H9 (cell line): ENCODE data around the gene VWF. TPM values are rescaled to one million over a fixed set of nuclear protein-coding genes. Genes with fewer than 3 reads are reported as not detected.

Source experiments
- DNase-seq: peaks from one replicate; pipeline ENCODE4 v3.0.0-alpha.2; 2017
- H2AFZ ChIP-seq: one replicate; pipeline ENCODE4 v1.6.1; 2013; ENCODE audit warnings: mild to moderate bottlenecking, low read length, control low read depth, moderate library complexity
- H2AK5ac ChIP-seq: 2 replicates; pipeline ENCODE4 v1.6.1; 2013; ENCODE audit warnings: low read length, control low read depth, mixed read lengths; ENCODE audit not compliant: insufficient read length
- H2BK120ac ChIP-seq: one replicate; pipeline ENCODE4 v1.6.1; 2013; ENCODE audit warnings: low read depth, mild to moderate bottlenecking, low read length, control low read depth, inconsistent platforms; ENCODE audit not compliant: poor library complexity, severe bottlenecking
- H2BK12ac ChIP-seq: 2 replicates; pipeline ENCODE4 v1.6.1; 2013; ENCODE audit warnings: low read length, control low read depth, mixed read lengths, low read depth; ENCODE audit not compliant: insufficient read length
- H2BK15ac ChIP-seq: 2 replicates; pipeline ENCODE4 v1.6.1; 2013; ENCODE audit warnings: low read depth, low read length, control low read depth
- H2BK20ac ChIP-seq: one replicate; pipeline ENCODE4 v1.6.1; 2013; ENCODE audit warnings: low read depth, mild to moderate bottlenecking, low read length, control low read depth, inconsistent platforms; ENCODE audit not compliant: poor library complexity, severe bottlenecking
- H2BK5ac ChIP-seq: 2 replicates; pipeline ENCODE4 v1.6.1; 2013; ENCODE audit warnings: low read length, control low read depth, mixed read lengths; ENCODE audit not compliant: insufficient read length
- H3K14ac ChIP-seq: 2 replicates; pipeline ENCODE4 v1.6.1; 2013; ENCODE audit warnings: low read length, control low read depth; ENCODE audit not compliant: insufficient read depth
- H3K18ac ChIP-seq: 2 replicates; pipeline ENCODE4 v1.6.1; 2013; ENCODE audit warnings: low read depth, mild to moderate bottlenecking, mixed read lengths, low read length, control low read depth; ENCODE audit not compliant: insufficient read length
- H3K23ac ChIP-seq: 2 replicates; pipeline ENCODE4 v1.6.1; 2013; ENCODE audit warnings: low read length, control low read depth, mixed read lengths, low read depth; ENCODE audit not compliant: insufficient read length
- H3K23me2 ChIP-seq: 2 replicates; pipeline ENCODE4 v1.6.1; 2013; ENCODE audit warnings: low read depth, mild to moderate bottlenecking, mixed read lengths, low read length, control low read depth; ENCODE audit not compliant: insufficient read length, poor library complexity, severe bottlenecking
- H3K27ac ChIP-seq: 2 replicates; pipeline ENCODE4 v1.5.1; 2013; ENCODE audit warnings: low read length, control low read depth, mixed read lengths, low read depth; ENCODE audit not compliant: insufficient read length
- H3K27me3 ChIP-seq: 2 replicates; pipeline ENCODE4 v1.6.1; 2013; ENCODE audit warnings: low read length, control low read depth, inconsistent platforms; ENCODE audit not compliant: insufficient read depth
- H3K4ac ChIP-seq: 2 replicates; pipeline ENCODE4 v1.6.1; 2013; ENCODE audit warnings: low read depth, mild to moderate bottlenecking, control low read depth, inconsistent platforms, low read length, moderate library complexity
- H3K4me1 ChIP-seq: 2 replicates; pipeline ENCODE4 v1.6.1; 2013; ENCODE audit warnings: low read length, control low read depth, inconsistent platforms; ENCODE audit not compliant: insufficient read depth
- H3K4me2 ChIP-seq: 2 replicates; pipeline ENCODE4 v1.6.1; 2013; ENCODE audit warnings: low read length, control low read depth, mixed read lengths; ENCODE audit not compliant: insufficient read length, insufficient read depth
- H3K56ac ChIP-seq: 2 replicates; pipeline ENCODE4 v1.6.1; 2013; ENCODE audit warnings: low read depth, mild to moderate bottlenecking, mixed read lengths, low read length, control low read depth; ENCODE audit not compliant: insufficient read length
- H3K79me1 ChIP-seq: 2 replicates; pipeline ENCODE4 v1.6.1; 2013; ENCODE audit warnings: low read depth, mild to moderate bottlenecking, moderate library complexity, low read length, control low read depth, inconsistent platforms; ENCODE audit not compliant: insufficient read depth, poor library complexity, severe bottlenecking
- H3K79me2 ChIP-seq: 2 replicates; pipeline ENCODE4 v1.6.1; 2013; ENCODE audit warnings: low read length, control low read depth, inconsistent platforms; ENCODE audit not compliant: insufficient read depth
- H3K9ac ChIP-seq: 2 replicates; pipeline ENCODE4 v1.6.1; 2013; ENCODE audit warnings: low read length, control low read depth, mixed read lengths; ENCODE audit not compliant: insufficient read length; ENCODE audit errors: extremely low read depth
- H3K9me3 ChIP-seq: one replicate; pipeline ENCODE4 v1.6.1; 2013; ENCODE audit warnings: low read depth, low read length, inconsistent platforms; ENCODE audit not compliant: control insufficient read depth
- H3T11ph ChIP-seq: one replicate; pipeline ENCODE4 v1.6.1; 2013; ENCODE audit warnings: mild to moderate bottlenecking, low read length, control low read depth, inconsistent platforms
- H4K20me1 ChIP-seq: one replicate; pipeline ENCODE4 v1.6.1; 2013; ENCODE audit not compliant: control insufficient read depth, insufficient read length, insufficient read depth
- H4K5ac ChIP-seq: 2 replicates; pipeline ENCODE4 v1.6.1; 2013; ENCODE audit warnings: low read depth, mild to moderate bottlenecking, mixed read lengths, low read length, control low read depth; ENCODE audit not compliant: insufficient read length
- H4K8ac ChIP-seq: replicated peaks from 2 replicates; pipeline ENCODE4 v1.6.1; 2013; ENCODE audit warnings: low read length, control low read depth, mixed read lengths, low read depth; ENCODE audit not compliant: insufficient read length
- H4K91ac ChIP-seq: 2 replicates; pipeline ENCODE4 v1.6.1; 2013; ENCODE audit warnings: low read depth, mild to moderate bottlenecking, moderate library complexity, mixed read lengths, low read length, control low read depth; ENCODE audit not compliant: insufficient read length
- H3K27ac Mint-ChIP-seq, 3 experiments: 2 replicates in 2 of 3; 3 replicates in 1 of 3; pipeline ENCODE4 v1.8.0; 2020 to 2021; ENCODE audit warnings: mixed read lengths in 3 of 3, mild to moderate bottlenecking in 1 of 3, moderate library complexity in 1 of 3
- H3K27me3 Mint-ChIP-seq: 2 replicates; pipeline ENCODE4 v1.8.0; 2021; ENCODE audit warnings: low read depth, mild to moderate bottlenecking, moderate library complexity, mixed read lengths
- H3K36me3 Mint-ChIP-seq, 3 experiments: 2 replicates in 2 of 3; 3 replicates in 1 of 3; pipeline ENCODE4 v1.8.0; 2020 to 2021; ENCODE audit warnings: low read depth in 3 of 3, mixed read lengths in 3 of 3; ENCODE audit not compliant: insufficient read depth in 1 of 3
- H3K4me1 Mint-ChIP-seq, 2 experiments: 2 replicates each; pipeline ENCODE4 v1.8.0; 2020; ENCODE audit warnings: mixed read lengths in 2 of 2
- H3K4me3 Mint-ChIP-seq, 2 experiments: 2 replicates in 1 of 2; 3 replicates in 1 of 2; pipeline ENCODE4 v1.8.0; 2020 to 2021; ENCODE audit warnings: mild to moderate bottlenecking in 2 of 2, mixed read lengths in 2 of 2, moderate library complexity in 1 of 2
- H3K9me3 Mint-ChIP-seq, 2 experiments: 2 replicates in 1 of 2; 3 replicates in 1 of 2; pipeline ENCODE4 v1.8.0; 2020; ENCODE audit warnings: mild to moderate bottlenecking in 2 of 2, mixed read lengths in 2 of 2, moderate library complexity in 1 of 2
- CTCF ChIP-seq: fragments of 200-600 bp; sonication (generic); conservative IDR thresholded peaks from 3 replicates; pipeline ENCODE4 v1.8.0; 2021; ENCODE audit warnings: antibody characterized with exemption, mild to moderate bottlenecking
- WGBS: extraction: QIAGEN DNeasy Blood & Tissue Kit; methylation state at CpG from one replicate; pipeline ENCODE4 v1.1.7; 2013; ENCODE audit warnings: missing lambda C conversion rate, low lambda C conversion rate, mixed read lengths; ENCODE audit not compliant: insufficient read length; ENCODE audit errors: extremely low coverage; 5-methylcytosine and 5-hydroxymethylcytosine counted together
- total RNA-seq: library from RNA; stranded (reverse); gene quantifications from 2 replicates; pipeline ENCODE4 v1.2.1, GENCODE V29; 2021

VWF gene
- total RNA-seq, 1 experiment from 2014 or later = 0.17 TPM

DNA sequence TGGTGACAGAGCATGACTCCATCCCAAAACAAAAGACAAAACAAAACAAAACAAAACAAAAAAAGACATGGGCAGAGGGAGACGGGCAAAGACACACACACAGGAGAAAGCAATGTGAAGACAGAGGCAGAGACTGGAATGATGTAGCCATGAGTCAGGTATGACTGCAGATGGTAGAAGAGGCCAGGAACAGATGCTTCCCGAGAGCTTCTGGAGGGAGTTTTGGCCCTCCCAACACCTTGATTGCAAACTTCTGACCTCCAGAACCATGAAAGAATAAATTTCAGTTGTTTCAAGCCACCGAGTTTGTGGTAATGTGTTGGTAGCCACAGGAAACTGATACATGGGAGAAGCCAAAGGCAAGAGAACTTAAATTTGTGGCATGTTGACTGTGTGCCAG is 27.1 kb downstream of the VWF start:
- Histone ChIP-seq H3K9me3 (no peaks in the 10 kb centered on the region), H3K9ac (no peak overlapping the region), H3K4ac (no peak overlapping the region), H3K4me2 (no peak overlapping the region), H3K4me1 (no peaks in the 10 kb centered on the region), H2BK15ac (no peak overlapping the region), H3K23ac (no peak overlapping the region), H3K79me1 (no peaks in the 10 kb centered on the region), H3K27ac (no peak overlapping the region), H3T11ph (no peak overlapping the region), H3K23me2 (no peaks in the 10 kb centered on the region), H3K27me3 (no peaks in the 10 kb centered on the region), H2BK120ac (no peak overlapping the region), H2AFZ (no peak overlapping the region), H3K56ac (no peak overlapping the region), H4K91ac (no peak overlapping the region), H2BK12ac (no peak overlapping the region), H3K14ac (no peak overlapping the region), H3K79me2 (no peaks in the 10 kb centered on the region), H4K8ac (no peak overlapping the region), H4K20me1 (no peaks in the 10 kb centered on the region), H4K5ac (no peak overlapping the region), H3K18ac (no peak overlapping the region), H2AK5ac (no peak overlapping the region), H2BK20ac (no peak overlapping the region), H2BK5ac (no peak overlapping the region)
- no CpG with 5 or more reads among the region's 3 CpGs for WGBS
- Mint-ChIP-seq H3K27me3 (peaks cover 3% of the 10 kb centered on the region), H3K9me3 (peaks cover 5 to 7% of the 10 kb centered on the region in 2 experiments; a peak in 4 of 5 replicates), H3K27ac (no peak overlapping the region), H3K4me3 (no peak overlapping the region), H3K4me1 (peaks cover 10 to 12% of the 10 kb centered on the region in 2 experiments), H3K36me3 (peaks cover 0 to 6% (median 0%) of the 10 kb centered on the region in 3 experiments; a peak in 3 of 7 replicates)
- no peak for DNase-seq
- TF ChIP-seq CTCF = no peak
